IMR-90 (cell line): ENCODE data around the gene SLC2A11. TPM values are rescaled to one million over a fixed set of nuclear protein-coding genes. Genes with fewer than 3 reads are reported as not detected.

Source experiments
- ATAC-seq: fragments of 200-7000 bp; cut with Tn5 transposase; 2 replicates; pipeline ENCODE4 v1.9.1; 2020; ENCODE audit warnings: low read depth, mild to moderate bottlenecking, moderate library complexity
- BruUV-seq: library from RNA; stranded (reverse); fragments of 400-500 nt; replicated peaks from 2 replicates; lab custom pipeline; 2021; lab: Mats Ljungman, UMichigan
- CTCF ChIA-PET: fragments of 300-600 bp; formaldehyde crosslinking; extraction: SDS; loops from one replicate; lab custom pipeline; 2021; ENCODE audit warnings: antibody characterized with exemption; lab: Yijun Ruan, JAX
- POLR2A ChIA-PET: fragments of 300-600 bp; sonication (Branson Sonifier 250); formaldehyde crosslinking; loops from one replicate; lab custom pipeline; 2022; ENCODE audit warnings: antibody characterized with exemption; ENCODE audit not compliant: unreplicated experiment; lab: Charles Lee
- DNase-seq: peaks from one replicate; pipeline ENCODE4 v3.0.0; 2013
- H2AFZ ChIP-seq: replicated peaks from 2 replicates; pipeline ENCODE3; 2013; ENCODE audit warnings: low read length, mild to moderate bottlenecking; ENCODE audit not compliant: poor library complexity
- H2AK5ac ChIP-seq: 2 replicates; pipeline ENCODE4 v1.6.1; 2013; ENCODE audit warnings: low read depth, low read length, inconsistent platforms
- H2AK9ac ChIP-seq: replicated peaks from 2 replicates; pipeline ENCODE3; 2013; ENCODE audit warnings: mild to moderate bottlenecking, low read depth, low read length, moderate library complexity; ENCODE audit not compliant: poor library complexity
- H2BK120ac ChIP-seq: 2 replicates; pipeline ENCODE4 v1.6.1; 2013; ENCODE audit warnings: low read depth, low read length, inconsistent platforms
- H2BK15ac ChIP-seq: 3 replicates; pipeline ENCODE4 v1.6.1; 2013; ENCODE audit warnings: low read depth, low read length, inconsistent platforms
- H2BK20ac ChIP-seq: 2 replicates; pipeline ENCODE4 v1.6.1; 2013; ENCODE audit warnings: low read depth, mild to moderate bottlenecking, inconsistent platforms, low read length, moderate library complexity
- H2BK5ac ChIP-seq: 2 replicates; pipeline ENCODE4 v1.6.1; 2013; ENCODE audit warnings: mild to moderate bottlenecking, low read depth, low read length, inconsistent platforms; ENCODE audit not compliant: poor library complexity, severe bottlenecking
- H3K14ac ChIP-seq: replicated peaks from 2 replicates; pipeline ENCODE4 v1.6.1; 2013; ENCODE audit warnings: low read depth, low read length, inconsistent platforms
- H3K18ac ChIP-seq: 2 replicates; pipeline ENCODE4 v1.6.1; 2013; ENCODE audit warnings: low read depth, low read length, control low read depth
- H3K23ac ChIP-seq: 2 replicates; pipeline ENCODE4 v1.6.1; 2013; ENCODE audit warnings: low read depth, low read length, inconsistent platforms
- H3K27ac ChIP-seq: 2 replicates; pipeline ENCODE4 v1.5.1; 2013; ENCODE audit warnings: mild to moderate bottlenecking, control low read depth, low read length; ENCODE audit not compliant: insufficient read depth
- H3K27me3 ChIP-seq: 2 replicates; pipeline ENCODE4 v1.6.1; 2013; ENCODE audit warnings: low read length; ENCODE audit not compliant: control insufficient read depth, insufficient read depth
- H3K36me3 ChIP-seq: 2 replicates; pipeline ENCODE4 v1.6.1; 2013; ENCODE audit warnings: low read length, mixed read lengths; ENCODE audit not compliant: control insufficient read depth, insufficient read depth
- H3K4ac ChIP-seq: 2 replicates; pipeline ENCODE4 v1.6.1; 2013; ENCODE audit warnings: low read depth, low read length, inconsistent platforms
- H3K4me1 ChIP-seq: 2 replicates; pipeline ENCODE4 v1.6.1; 2013; ENCODE audit warnings: low read length, mixed read lengths; ENCODE audit not compliant: control insufficient read depth, insufficient read depth
- H3K4me2 ChIP-seq: 2 replicates; pipeline ENCODE4 v1.6.1; 2013; ENCODE audit warnings: low read depth, mild to moderate bottlenecking, control low read depth, low read length, moderate library complexity
- H3K4me3 ChIP-seq: 2 replicates; pipeline ENCODE4 v1.5.1; 2013; ENCODE audit warnings: low read depth, mild to moderate bottlenecking, control low read depth, low read length, moderate library complexity; ENCODE audit not compliant: insufficient read depth
- H3K56ac ChIP-seq: 2 replicates; pipeline ENCODE4 v1.6.1; 2013; ENCODE audit warnings: low read length, inconsistent platforms; ENCODE audit not compliant: insufficient read depth; ENCODE audit errors: extremely low read depth
- H3K79me1 ChIP-seq, 2 experiments: 2 replicates each; pipeline ENCODE4 v1.6.1; 2013; ENCODE audit warnings: low read length in 2 of 2, inconsistent platforms in 1 of 2, low read depth in 1 of 2
- H3K9ac ChIP-seq: 2 replicates; pipeline ENCODE4 v1.6.1; 2013; ENCODE audit warnings: low read depth, low read length, control low read depth
- H3K9me1 ChIP-seq: 2 replicates; pipeline ENCODE4 v1.6.1; 2013; ENCODE audit warnings: low read length, inconsistent platforms; ENCODE audit not compliant: insufficient read depth
- H3K9me3 ChIP-seq: 2 replicates; pipeline ENCODE4 v1.6.1; 2013; ENCODE audit warnings: low read length; ENCODE audit not compliant: control insufficient read depth, insufficient read depth
- H4K20me1 ChIP-seq: 2 replicates; pipeline ENCODE4 v1.6.1; 2013; ENCODE audit warnings: low read length, inconsistent platforms; ENCODE audit not compliant: insufficient read depth
- H4K5ac ChIP-seq: 2 replicates; pipeline ENCODE4 v1.6.1; 2013; ENCODE audit warnings: mild to moderate bottlenecking, low read depth, low read length, control low read depth
- H4K8ac ChIP-seq, 2 experiments: 2 replicates each; pipeline ENCODE4 v1.6.1; 2013; ENCODE audit warnings: low read depth in 2 of 2, low read length in 2 of 2, control low read depth in 1 of 2, inconsistent platforms in 1 of 2
- H4K91ac ChIP-seq: 2 replicates; pipeline ENCODE4 v1.6.1; 2013; ENCODE audit warnings: low read depth, low read length, inconsistent platforms; ENCODE audit not compliant: insufficient read depth
- BHLHE40 ChIP-seq: fragments of 150-350 bp; IDR thresholded peaks from 2 replicates; pipeline ENCODE4 v1.6.1; 2016; ENCODE audit warnings: mild to moderate bottlenecking, low read depth, low read length
- CHD1 ChIP-seq: IDR thresholded peaks from 2 replicates; pipeline ENCODE4 v1.6.1; 2012; ENCODE audit warnings: low read depth, low read length, improper control_type of control experiment
- ELK1 ChIP-seq: fragments of 150-350 bp; IDR thresholded peaks from 2 replicates; pipeline ENCODE4 v1.6.1; 2016; ENCODE audit warnings: low read depth, mild to moderate bottlenecking, low read length, moderate library complexity, borderline replicate concordance
- FOS ChIP-seq: fragments of 150-350 bp; IDR thresholded peaks from 2 replicates; pipeline ENCODE4 v1.6.1; 2016; ENCODE audit warnings: low read depth, low read length
- MAFK ChIP-seq: IDR thresholded peaks from 2 replicates; pipeline ENCODE4 v1.6.1; 2012; ENCODE audit warnings: low read depth, low read length, improper control_type of control experiment
- MAZ ChIP-seq: IDR thresholded peaks from 2 replicates; pipeline ENCODE4 v1.6.1; 2012; ENCODE audit warnings: low read depth, mild to moderate bottlenecking, low read length, improper control_type of control experiment, moderate library complexity, borderline replicate concordance
- MXI1 ChIP-seq: IDR thresholded peaks from 2 replicates; pipeline ENCODE4 v1.6.1; 2012; ENCODE audit warnings: low read depth, mild to moderate bottlenecking, low read length, moderate library complexity, borderline replicate concordance
- NFE2L2 ChIP-seq: fragments of 150-350 bp; IDR thresholded peaks from 2 replicates; pipeline ENCODE4 v1.6.1; 2016; ENCODE audit warnings: low read depth, mild to moderate bottlenecking, low read length
- RAD21 ChIP-seq: IDR thresholded peaks from 2 replicates; pipeline ENCODE4 v1.6.1; 2012; ENCODE audit warnings: low read length, improper control_type of control experiment
- RCOR1 ChIP-seq: IDR thresholded peaks from 2 replicates; pipeline ENCODE4 v1.6.1; 2012; ENCODE audit warnings: mild to moderate bottlenecking, low read length, improper control_type of control experiment; ENCODE audit not compliant: insufficient replicate concordance
- RFX5 ChIP-seq: IDR thresholded peaks from 2 replicates; pipeline ENCODE4 v1.8.0; 2012; ENCODE audit warnings: low read depth, mild to moderate bottlenecking, low read length, moderate library complexity
- WGBS, 2 experiments: methylation state at CpG; one replicate each; pipeline versions ENCODE4 v1.1.5 to v1.1.7; 2013; ENCODE audit warnings: missing lambda C conversion rate in 2 of 2; ENCODE audit not compliant: insufficient read length in 1 of 2; ENCODE audit errors: extremely low coverage in 2 of 2; 5-methylcytosine and 5-hydroxymethylcytosine counted together
- dilution Hi-C: fragments of 300-500 bp; cut with HindIII; formaldehyde crosslinking; loops from one replicate; pipeline ENCODE4 v1.14.3; 2018; ENCODE audit warnings: low sequenced_read_pairs; ENCODE audit not compliant: unreplicated experiment
- in situ Hi-C: fragments of 300-500 bp; cut with MboI; formaldehyde crosslinking; loops from 3 replicates; pipeline ENCODE4 v1.14.3; 2019; ENCODE audit warnings: low sequenced_read_pairs, inconsistent platforms, mixed read lengths
- intact Hi-C: fragments of 100-400 bp; cut with micrococcal nuclease; formaldehyde crosslinking; loops from 2 replicates; pipeline ENCODE4 v1.10.0; 2022
- polyA plus RNA-seq, 3 experiments: library from polyadenylated mRNA; depleted of rRNA; stranded (reverse); fragments of >200 nt; gene quantifications; 2 replicates each; pipeline ENCODE4 v1.2.3, GENCODE V29; 2012; ENCODE audit warnings: low replicate concordance in 1 of 3
- total RNA-seq: library from RNA; depleted of rRNA; stranded (reverse); fragments of >200 nt; gene quantifications from 2 replicates; pipeline ENCODE4 v1.2.3, GENCODE V29; 2012
- TF ChIP-seq, protein P1 (sequence below): conservative IDR thresholded peaks from 2 replicates; pipeline ENCODE4 v1.5.1; 2012; ENCODE audit warnings: mild to moderate bottlenecking, low read depth, low read length, improper control_type of control experiment

SLC2A11 gene
- total and polyA plus RNA-seq, 2 of the 4 experiments (the other 2 are of a cell fraction): 3.2 to 8.7 TPM

GRCh38 chr22:23844739-23845202 is 12.9 kb upstream of the SLC2A11 start:
- H2AK9ac ChIP-seq: peak overlapping the region; percentile 80
- no peaks in the 10 kb centered on the region for H3K9me3 ChIP-seq
- no peak overlapping the region for H3K4me2 ChIP-seq
- no peak overlapping the region for H3K27ac ChIP-seq
- H4K91ac ChIP-seq: no peak overlapping the region
- H3K4me3 ChIP-seq: no peak overlapping the region
- peaks cover 19% of the 10 kb centered on the region for H3K4me1 ChIP-seq
- dilution Hi-C loops: no loop called here
- H4K5ac ChIP-seq: no peak overlapping the region
- no peak overlapping the region for H3K9ac ChIP-seq
- no peak overlapping the region; the same call in 2 of the 3 replicates for H2BK15ac ChIP-seq
- no peaks in the 10 kb centered on the region for H3K9me1 ChIP-seq
- ATAC-seq: no peak
- H2BK20ac ChIP-seq: peak overlapping the region; percentile 44
- H2AFZ ChIP-seq: peak overlapping the region; percentile 72
- no peak for DNase-seq
- H3K23ac ChIP-seq: 0 out of 2 replicates have a peak overlapping the region, but pooled peaks have one; percentile 28
- peak overlapping the region; percentile 40; the same call in 1 of the 2 replicates for H3K14ac ChIP-seq
- H3K56ac ChIP-seq: no peak overlapping the region
- TF ChIP-seq RCOR1 (no peak), NFE2L2 (no peak), FOS (no peak), MAFK (no peak), MAZ (no peak), CHD1 (no peak), ELK1 (no peak), MXI1 (no peak), RAD21 (no peak), BHLHE40 (no peak), RFX5 (no peak)
- TF ChIP-seq, protein P1, sequence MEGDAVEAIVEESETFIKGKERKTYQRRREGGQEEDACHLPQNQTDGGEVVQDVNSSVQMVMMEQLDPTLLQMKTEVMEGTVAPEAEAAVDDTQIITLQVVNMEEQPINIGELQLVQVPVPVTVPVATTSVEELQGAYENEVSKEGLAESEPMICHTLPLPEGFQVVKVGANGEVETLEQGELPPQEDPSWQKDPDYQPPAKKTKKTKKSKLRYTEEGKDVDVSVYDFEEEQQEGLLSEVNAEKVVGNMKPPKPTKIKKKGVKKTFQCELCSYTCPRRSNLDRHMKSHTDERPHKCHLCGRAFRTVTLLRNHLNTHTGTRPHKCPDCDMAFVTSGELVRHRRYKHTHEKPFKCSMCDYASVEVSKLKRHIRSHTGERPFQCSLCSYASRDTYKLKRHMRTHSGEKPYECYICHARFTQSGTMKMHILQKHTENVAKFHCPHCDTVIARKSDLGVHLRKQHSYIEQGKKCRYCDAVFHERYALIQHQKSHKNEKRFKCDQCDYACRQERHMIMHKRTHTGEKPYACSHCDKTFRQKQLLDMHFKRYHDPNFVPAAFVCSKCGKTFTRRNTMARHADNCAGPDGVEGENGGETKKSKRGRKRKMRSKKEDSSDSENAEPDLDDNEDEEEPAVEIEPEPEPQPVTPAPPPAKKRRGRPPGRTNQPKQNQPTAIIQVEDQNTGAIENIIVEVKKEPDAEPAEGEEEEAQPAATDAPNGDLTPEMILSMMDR: no peak
- peak overlapping the region; percentile 35; the same call in 1 of the 2 replicates for H3K4ac ChIP-seq
- peak overlapping the region; percentile 60; the same call in 1 of the 2 replicates for H2AK5ac ChIP-seq
- H3K36me3 ChIP-seq: no peaks in the 10 kb centered on the region
- CTCF ChIA-PET: interaction anchor here (0.8 kb wide), 1 partner anchor 254 kb away, joined by 3 read pairs; no protein-coding TSS in a partner anchor
- WGBS, 2 experiments: 50% methylated on average over 2 of the region's 8 CpGs; no CpG with 5 or more reads in 1 of the 2 experiments
- POLR2A ChIA-PET: interaction anchor here (0.6 kb wide), 1 partner anchor 13 kb away, joined by 3 read pairs; the partner anchor contains the start of gene SLC2A11
- no peak overlapping the region for H3K18ac ChIP-seq
- no peaks in the 10 kb centered on the region for H4K20me1 ChIP-seq
- H4K8ac ChIP-seq: peak overlapping the region in 1 of 2 experiments; percentile 39; a peak in 1 of 4 replicates
- in situ Hi-C loops: loop anchor here (10.0 kb wide), 1 partner anchor 320 kb away; no protein-coding TSS in a partner anchor
- H3K27me3 ChIP-seq: no peaks in the 10 kb centered on the region; the same call in 1 of the 2 replicates
- no TSS peak for BruUV-seq
- intact Hi-C loops: loop anchor here (5.0 kb wide), 3 partner anchors 72 to 302 kb away; partner anchors contain the start of gene MMP11
- H2BK5ac ChIP-seq: no peak overlapping the region
- H3K79me1 ChIP-seq: no peaks in the 10 kb centered on the region
- peak overlapping the region; percentile 47 for H2BK120ac ChIP-seq
